Measurements from ENCODE around the gene GHR. TPM values are rescaled to one million over a fixed set of nuclear protein-coding genes. Genes with fewer than 3 reads are reported as not detected.

Gene GHR
- total RNA-seq, 1 experiment from 2014 or later = 0.05 TPM

DNA sequence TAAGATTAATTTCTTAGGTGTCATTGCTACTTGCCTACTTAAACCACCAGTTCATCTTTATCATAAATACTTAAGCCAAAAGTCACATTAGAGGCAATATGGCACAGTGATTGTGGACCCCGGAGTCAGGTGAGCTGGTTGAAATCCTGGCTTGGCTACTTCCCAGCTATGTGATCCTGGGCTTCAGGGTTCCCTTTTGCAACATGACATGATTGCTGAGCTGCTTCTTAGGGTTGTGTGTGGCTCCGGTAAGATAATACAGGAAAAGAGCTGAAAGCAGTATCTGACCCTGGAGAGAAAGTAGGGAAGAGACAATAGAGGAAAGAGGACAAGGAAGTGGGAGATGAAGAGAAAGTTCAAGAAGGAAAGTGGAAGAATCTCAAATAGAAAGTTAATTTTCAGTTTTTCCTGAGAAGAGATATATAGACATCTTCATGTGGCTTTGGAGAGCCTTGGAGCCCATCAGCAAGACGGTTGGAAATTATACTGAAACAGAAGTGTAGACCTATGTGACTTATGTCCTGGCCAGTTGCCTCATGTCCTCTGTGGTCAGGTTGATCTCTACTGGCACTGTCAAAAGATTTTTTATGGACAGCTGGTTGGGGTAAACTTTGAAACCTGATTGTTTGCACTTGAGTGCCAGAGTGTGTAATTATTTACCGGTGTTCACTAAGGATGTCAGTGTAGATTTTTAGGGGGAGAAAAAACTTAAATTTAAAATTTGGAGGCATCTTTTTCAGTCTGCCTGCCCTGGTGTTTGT, 93.2 kb downstream of the GHR start:
- DNase-seq (ENCODE audit: low read depth, low spot score) (no peak), ATAC-seq (no peak)
- no peaks in the 10 kb centered on the region for H3K4me1 ChIP-seq (ENCODE audit: control insufficient read depth, insufficient read depth, low read length)
- intact Hi-C loops (cut with micrococcal nuclease; ENCODE audit: unreplicated experiment) (no loop called here), in situ Hi-C loops (cut with HindIII; ENCODE audit: low pct_unique_long_range_greater_than_20kb, low sequenced_read_pairs) (no loop called here)
- ChIA-PET POLR2A (no interaction called here), CTCF (no interaction called here)
- H3K27ac ChIP-seq (ENCODE audit: low read length) = no peak overlapping the region
- TF ChIP-seq POLR2AphosphoS5 (IDR thresholded peaks at IDR 0.05; ENCODE audit: low read depth, low read length) = no peak
- TF ChIP-seq TCF7L2 (IDR thresholded peaks at IDR 0.05; ENCODE audit: low read depth, low read length) = no peak
- TF ChIP-seq, protein P1, sequence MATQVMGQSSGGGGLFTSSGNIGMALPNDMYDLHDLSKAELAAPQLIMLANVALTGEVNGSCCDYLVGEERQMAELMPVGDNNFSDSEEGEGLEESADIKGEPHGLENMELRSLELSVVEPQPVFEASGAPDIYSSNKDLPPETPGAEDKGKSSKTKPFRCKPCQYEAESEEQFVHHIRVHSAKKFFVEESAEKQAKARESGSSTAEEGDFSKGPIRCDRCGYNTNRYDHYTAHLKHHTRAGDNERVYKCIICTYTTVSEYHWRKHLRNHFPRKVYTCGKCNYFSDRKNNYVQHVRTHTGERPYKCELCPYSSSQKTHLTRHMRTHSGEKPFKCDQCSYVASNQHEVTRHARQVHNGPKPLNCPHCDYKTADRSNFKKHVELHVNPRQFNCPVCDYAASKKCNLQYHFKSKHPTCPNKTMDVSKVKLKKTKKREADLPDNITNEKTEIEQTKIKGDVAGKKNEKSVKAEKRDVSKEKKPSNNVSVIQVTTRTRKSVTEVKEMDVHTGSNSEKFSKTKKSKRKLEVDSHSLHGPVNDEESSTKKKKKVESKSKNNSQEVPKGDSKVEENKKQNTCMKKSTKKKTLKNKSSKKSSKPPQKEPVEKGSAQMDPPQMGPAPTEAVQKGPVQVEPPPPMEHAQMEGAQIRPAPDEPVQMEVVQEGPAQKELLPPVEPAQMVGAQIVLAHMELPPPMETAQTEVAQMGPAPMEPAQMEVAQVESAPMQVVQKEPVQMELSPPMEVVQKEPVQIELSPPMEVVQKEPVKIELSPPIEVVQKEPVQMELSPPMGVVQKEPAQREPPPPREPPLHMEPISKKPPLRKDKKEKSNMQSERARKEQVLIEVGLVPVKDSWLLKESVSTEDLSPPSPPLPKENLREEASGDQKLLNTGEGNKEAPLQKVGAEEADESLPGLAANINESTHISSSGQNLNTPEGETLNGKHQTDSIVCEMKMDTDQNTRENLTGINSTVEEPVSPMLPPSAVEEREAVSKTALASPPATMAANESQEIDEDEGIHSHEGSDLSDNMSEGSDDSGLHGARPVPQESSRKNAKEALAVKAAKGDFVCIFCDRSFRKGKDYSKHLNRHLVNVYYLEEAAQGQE (IDR thresholded peaks at IDR 0.05; ENCODE audit: insufficient read depth in 1 of 2, low read depth in 2 of 2, low read length in 1 of 2) = no peak
- TF ChIP-seq, protein P2, sequence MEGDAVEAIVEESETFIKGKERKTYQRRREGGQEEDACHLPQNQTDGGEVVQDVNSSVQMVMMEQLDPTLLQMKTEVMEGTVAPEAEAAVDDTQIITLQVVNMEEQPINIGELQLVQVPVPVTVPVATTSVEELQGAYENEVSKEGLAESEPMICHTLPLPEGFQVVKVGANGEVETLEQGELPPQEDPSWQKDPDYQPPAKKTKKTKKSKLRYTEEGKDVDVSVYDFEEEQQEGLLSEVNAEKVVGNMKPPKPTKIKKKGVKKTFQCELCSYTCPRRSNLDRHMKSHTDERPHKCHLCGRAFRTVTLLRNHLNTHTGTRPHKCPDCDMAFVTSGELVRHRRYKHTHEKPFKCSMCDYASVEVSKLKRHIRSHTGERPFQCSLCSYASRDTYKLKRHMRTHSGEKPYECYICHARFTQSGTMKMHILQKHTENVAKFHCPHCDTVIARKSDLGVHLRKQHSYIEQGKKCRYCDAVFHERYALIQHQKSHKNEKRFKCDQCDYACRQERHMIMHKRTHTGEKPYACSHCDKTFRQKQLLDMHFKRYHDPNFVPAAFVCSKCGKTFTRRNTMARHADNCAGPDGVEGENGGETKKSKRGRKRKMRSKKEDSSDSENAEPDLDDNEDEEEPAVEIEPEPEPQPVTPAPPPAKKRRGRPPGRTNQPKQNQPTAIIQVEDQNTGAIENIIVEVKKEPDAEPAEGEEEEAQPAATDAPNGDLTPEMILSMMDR (IDR thresholded peaks at IDR 0.05) = no peak
- TF ChIP-seq SIN3A (IDR thresholded peaks at IDR 0.05; ENCODE audit: borderline replicate concordance, insufficient read depth, low read depth, low read length) = no peak
- H3K4me3 ChIP-seq (ENCODE audit: low read depth in 2 of 2, low read length in 2 of 2) = no peak overlapping the region
- H3K27me3 ChIP-seq (ENCODE audit: control insufficient read depth, insufficient read depth, low read length) = no peaks in the 10 kb centered on the region
- no peaks in the 10 kb centered on the region for H3K9me3 ChIP-seq (ENCODE audit: control insufficient read depth, insufficient read depth, low read depth, low read length)
- H3K36me3 ChIP-seq (ENCODE audit: control insufficient read depth, insufficient read depth, low read length) = no peaks in the 10 kb centered on the region
- no TSS peak for BruUV-seq (replicated peaks)

DNA sequence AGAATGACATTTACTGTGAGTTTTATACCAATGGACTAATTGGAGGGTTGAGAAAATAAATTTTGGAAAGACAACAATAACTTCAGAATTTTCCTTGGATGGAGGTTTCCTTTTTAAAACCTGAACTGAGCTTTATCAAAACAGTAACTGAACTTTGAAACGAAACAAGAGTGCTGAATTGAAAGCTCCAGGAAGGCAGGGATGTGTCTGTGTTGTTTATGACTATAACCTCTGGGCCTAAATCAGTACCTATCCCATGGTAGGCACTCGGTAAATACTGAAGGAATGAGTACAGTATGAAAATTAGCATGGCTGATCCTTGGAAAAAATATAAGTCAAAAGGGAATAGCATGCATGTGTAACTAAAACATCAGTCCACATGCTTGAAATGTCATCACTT, 93.9 kb downstream of the GHR start:
- Histone ChIP-seq H3K4me1 (ENCODE audit: control insufficient read depth, insufficient read depth, low read length) (no peaks in the 10 kb centered on the region), H3K36me3 (ENCODE audit: control insufficient read depth, insufficient read depth, low read length) (no peaks in the 10 kb centered on the region), H3K27me3 (ENCODE audit: control insufficient read depth, insufficient read depth, low read length) (no peaks in the 10 kb centered on the region), H3K4me3 (ENCODE audit: low read depth in 2 of 2, low read length in 2 of 2) (no peak overlapping the region), H3K9me3 (ENCODE audit: control insufficient read depth, insufficient read depth, low read depth, low read length) (no peaks in the 10 kb centered on the region), H3K27ac (ENCODE audit: low read length) (no peak overlapping the region)
- no TSS peak for BruUV-seq (replicated peaks)
- in situ Hi-C loops (cut with HindIII; ENCODE audit: low pct_unique_long_range_greater_than_20kb, low sequenced_read_pairs) = no loop called here
- CTCF ChIA-PET = no interaction called here
- POLR2A ChIA-PET = no interaction called here
- TF ChIP-seq, protein P1 (IDR thresholded peaks at IDR 0.05; ENCODE audit: insufficient read depth in 1 of 2, low read depth in 2 of 2, low read length in 1 of 2) = no peak
- DNase-seq (ENCODE audit: low read depth, low spot score) (no peak), ATAC-seq (no peak)
- intact Hi-C loops (cut with micrococcal nuclease; ENCODE audit: unreplicated experiment) = no loop called here

Measured in Panc1 (cell line).